ENCODE data around the gene CRISP3.

The CRISP3 gene

GRCh38 chr6:49743429-49743828, 759 bp downstream of the CRISP3 start:
- H3K27ac ChIP-seq, result no peak overlapping the region

GRCh38 chr6:49739423-49739822, 4.8 kb downstream of the CRISP3 start:
- DNase-seq, result no peak
- TF ChIP-seq CTCF (IDR thresholded peaks at IDR 0.05; ENCODE audit: low read depth, low read length), result no peak

More at GRCh38 chr6:49743429-49743828, 759 bp downstream of the CRISP3 start:
- no peaks in the 10 kb centered on the region for H3K36me3 ChIP-seq
- H3K4me3 ChIP-seq (ENCODE audit: low read depth, low read length), result no peak overlapping the region
- H3K9me3 ChIP-seq (ENCODE audit: severe bottlenecking), result no peaks in the 10 kb centered on the region
- no peaks in the 10 kb centered on the region for H3K27me3 ChIP-seq (ENCODE audit: insufficient read depth, low read depth, severe bottlenecking)
- TF ChIP-seq CTCF (IDR thresholded peaks at IDR 0.05; ENCODE audit: low read depth, low read length), result no peak
- no peak for DNase-seq

GRCh38 chr6:49736017-49736508, 8.1 kb downstream of the CRISP3 start:
- TF ChIP-seq CTCF (IDR thresholded peaks at IDR 0.05; ENCODE audit: low read depth, low read length), result no peak
- Histone ChIP-seq H3K4me3 (ENCODE audit: low read depth, low read length) (no peak overlapping the region), H3K9me3 (ENCODE audit: severe bottlenecking) (no peaks in the 10 kb centered on the region), H3K36me3 (no peaks in the 10 kb centered on the region), H3K27ac (no peak overlapping the region), H3K27me3 (ENCODE audit: insufficient read depth, low read depth, severe bottlenecking) (no peaks in the 10 kb centered on the region)
- DNase-seq, result no peak

More at GRCh38 chr6:49739423-49739822, 4.8 kb downstream of the CRISP3 start:
- H3K27me3 ChIP-seq (ENCODE audit: insufficient read depth, low read depth, severe bottlenecking), result no peaks in the 10 kb centered on the region
- no peak overlapping the region for H3K27ac ChIP-seq
- H3K36me3 ChIP-seq, result no peaks in the 10 kb centered on the region
- H3K9me3 ChIP-seq (ENCODE audit: severe bottlenecking), result no peaks in the 10 kb centered on the region
- H3K4me3 ChIP-seq (ENCODE audit: low read depth, low read length), result no peak overlapping the region

GRCh38 chr6:49733680-49734079, 10.5 kb downstream of the CRISP3 start:
- DNase-seq, result no peak
- H3K36me3 ChIP-seq, result no peaks in the 10 kb centered on the region
- no peak overlapping the region for H3K27ac ChIP-seq
- no peaks in the 10 kb centered on the region for H3K27me3 ChIP-seq (ENCODE audit: insufficient read depth, low read depth, severe bottlenecking)
- no peak for TF ChIP-seq CTCF (IDR thresholded peaks at IDR 0.05; ENCODE audit: low read depth, low read length)
- H3K4me3 ChIP-seq (ENCODE audit: low read depth, low read length), result no peak overlapping the region
- H3K9me3 ChIP-seq (ENCODE audit: severe bottlenecking), result no peaks in the 10 kb centered on the region

GRCh38 chr6:49732781-49733180, 11.4 kb downstream of the CRISP3 start:
- no peak overlapping the region for H3K4me3 ChIP-seq (ENCODE audit: low read depth, low read length)

More at GRCh38 chr6:49732781-49733180, 11.4 kb downstream of the CRISP3 start:
- no peak for DNase-seq
- Histone ChIP-seq H3K36me3 (no peaks in the 10 kb centered on the region), H3K9me3 (ENCODE audit: severe bottlenecking) (no peaks in the 10 kb centered on the region), H3K27ac (no peak overlapping the region), H3K27me3 (ENCODE audit: insufficient read depth, low read depth, severe bottlenecking) (no peaks in the 10 kb centered on the region)
- TF ChIP-seq CTCF (IDR thresholded peaks at IDR 0.05; ENCODE audit: low read depth, low read length), result no peak

All from WERI-Rb-1 (cell line).